Lower lobe of right lung (tissue), 2 donors: ENCODE measurements around the gene MYBPHL. TPM values are rescaled to one million over a fixed set of nuclear protein-coding genes. Genes with fewer than 3 reads are reported as not detected.

Source experiments
- ATAC-seq, 2 donors: fragments of 200-7000 bp; cut with Tn5 transposase; one replicate each; pipeline ENCODE4 v1.9.1; 2020 to 2022; ENCODE audit warnings: mild to moderate bottlenecking in 2 of 2, moderate library complexity in 2 of 2
- DNase-seq: peaks from one replicate; pipeline ENCODE4 v3.0.0-alpha.2; 2020
- H3K27ac ChIP-seq: fragments of 200-600 bp; one replicate; pipeline ENCODE4 v1.8.0; 2022
- H3K27me3 ChIP-seq: fragments of 200-600 bp; one replicate; pipeline ENCODE4 v1.8.0; 2022; ENCODE audit warnings: low read depth
- H3K36me3 ChIP-seq: fragments of 200-600 bp; one replicate; pipeline ENCODE4 v1.8.0; 2022; ENCODE audit warnings: mild to moderate bottlenecking
- H3K4me1 ChIP-seq: fragments of 200-600 bp; one replicate; pipeline ENCODE4 v1.8.0; 2022
- H3K4me3 ChIP-seq: fragments of 200-600 bp; one replicate; pipeline ENCODE4 v1.8.0; 2022; ENCODE audit warnings: mild to moderate bottlenecking
- H3K9me3 ChIP-seq: fragments of 200-600 bp; one replicate; pipeline ENCODE4 v1.8.0; 2022
- intact Hi-C: fragments of 100-400 bp; cut with DNase I; formaldehyde crosslinking; loops from one replicate; pipeline ENCODE4 v1.11.0; 2022
- total RNA-seq: library from RNA; stranded (reverse); fragmentation: NEBNext Ultra II Directional; extraction: Animal tissue kit (Norgen Biotek cat#: 25700); gene quantifications from one replicate; pipeline ENCODE4 v1.2.1, GENCODE V29; 2021
- TF ChIP-seq, protein P1 (sequence below): fragments of 200-600 bp; IDR thresholded peaks from one replicate; pipeline ENCODE4 v1.8.0; 2022; ENCODE audit warnings: antibody characterized with exemption, mild to moderate bottlenecking
- donor health status: DM: no; HTN: yes; CAD: no; lungs with severe emphysema.

Gene MYBPHL
- total RNA-seq, 1 donor from 2014 or later = 2.8 TPM

DNA sequence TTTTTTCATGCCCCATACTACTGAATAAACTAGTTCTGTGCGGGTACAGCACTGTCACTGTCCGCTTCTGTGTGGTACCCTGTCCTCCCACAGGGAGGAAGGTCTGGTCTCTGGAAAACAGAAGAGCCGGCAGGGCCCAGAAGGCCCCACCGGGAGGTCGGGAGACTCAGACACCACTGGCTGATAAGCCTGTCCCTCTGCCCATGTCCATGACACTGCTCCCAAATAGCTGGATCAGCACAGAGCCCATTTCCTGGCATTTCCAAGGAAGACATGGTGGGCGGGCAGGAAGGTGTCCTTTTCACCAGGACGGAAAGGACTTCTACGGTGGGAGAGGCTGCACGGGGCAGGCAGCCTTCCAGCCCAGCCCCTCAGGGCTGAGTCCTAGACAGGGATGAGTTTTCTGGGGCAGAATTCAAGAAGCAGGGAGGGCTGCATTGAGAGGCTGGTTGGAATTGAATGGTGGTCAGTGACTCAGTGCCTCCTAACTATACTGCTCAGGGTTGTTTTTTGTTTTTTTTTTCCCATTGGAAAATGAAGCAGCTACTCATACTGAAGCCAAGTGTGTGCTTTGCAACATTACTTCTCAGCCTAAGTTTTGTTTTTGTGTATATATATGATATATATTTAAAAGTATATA, 31.0 kb downstream of the MYBPHL start:
- Histone ChIP-seq H3K9me3 (no peaks in the 10 kb centered on the region), H3K4me1 (peaks cover 31% of the 10 kb centered on the region), H3K36me3 (no peaks in the 10 kb centered on the region), H3K27ac (peak overlapping the region; percentile 73), H3K27me3 (no peaks in the 10 kb centered on the region), H3K4me3 (peak overlapping the region; percentile 45)
- ATAC-seq (no peak), DNase-seq (peak; percentile 28)
- TF ChIP-seq, protein P1, sequence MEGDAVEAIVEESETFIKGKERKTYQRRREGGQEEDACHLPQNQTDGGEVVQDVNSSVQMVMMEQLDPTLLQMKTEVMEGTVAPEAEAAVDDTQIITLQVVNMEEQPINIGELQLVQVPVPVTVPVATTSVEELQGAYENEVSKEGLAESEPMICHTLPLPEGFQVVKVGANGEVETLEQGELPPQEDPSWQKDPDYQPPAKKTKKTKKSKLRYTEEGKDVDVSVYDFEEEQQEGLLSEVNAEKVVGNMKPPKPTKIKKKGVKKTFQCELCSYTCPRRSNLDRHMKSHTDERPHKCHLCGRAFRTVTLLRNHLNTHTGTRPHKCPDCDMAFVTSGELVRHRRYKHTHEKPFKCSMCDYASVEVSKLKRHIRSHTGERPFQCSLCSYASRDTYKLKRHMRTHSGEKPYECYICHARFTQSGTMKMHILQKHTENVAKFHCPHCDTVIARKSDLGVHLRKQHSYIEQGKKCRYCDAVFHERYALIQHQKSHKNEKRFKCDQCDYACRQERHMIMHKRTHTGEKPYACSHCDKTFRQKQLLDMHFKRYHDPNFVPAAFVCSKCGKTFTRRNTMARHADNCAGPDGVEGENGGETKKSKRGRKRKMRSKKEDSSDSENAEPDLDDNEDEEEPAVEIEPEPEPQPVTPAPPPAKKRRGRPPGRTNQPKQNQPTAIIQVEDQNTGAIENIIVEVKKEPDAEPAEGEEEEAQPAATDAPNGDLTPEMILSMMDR = no peak
- intact Hi-C loops = loop anchor here (10.0 kb wide), 1 partner anchor 129 kb away; no protein-coding TSS in a partner anchor

DNA sequence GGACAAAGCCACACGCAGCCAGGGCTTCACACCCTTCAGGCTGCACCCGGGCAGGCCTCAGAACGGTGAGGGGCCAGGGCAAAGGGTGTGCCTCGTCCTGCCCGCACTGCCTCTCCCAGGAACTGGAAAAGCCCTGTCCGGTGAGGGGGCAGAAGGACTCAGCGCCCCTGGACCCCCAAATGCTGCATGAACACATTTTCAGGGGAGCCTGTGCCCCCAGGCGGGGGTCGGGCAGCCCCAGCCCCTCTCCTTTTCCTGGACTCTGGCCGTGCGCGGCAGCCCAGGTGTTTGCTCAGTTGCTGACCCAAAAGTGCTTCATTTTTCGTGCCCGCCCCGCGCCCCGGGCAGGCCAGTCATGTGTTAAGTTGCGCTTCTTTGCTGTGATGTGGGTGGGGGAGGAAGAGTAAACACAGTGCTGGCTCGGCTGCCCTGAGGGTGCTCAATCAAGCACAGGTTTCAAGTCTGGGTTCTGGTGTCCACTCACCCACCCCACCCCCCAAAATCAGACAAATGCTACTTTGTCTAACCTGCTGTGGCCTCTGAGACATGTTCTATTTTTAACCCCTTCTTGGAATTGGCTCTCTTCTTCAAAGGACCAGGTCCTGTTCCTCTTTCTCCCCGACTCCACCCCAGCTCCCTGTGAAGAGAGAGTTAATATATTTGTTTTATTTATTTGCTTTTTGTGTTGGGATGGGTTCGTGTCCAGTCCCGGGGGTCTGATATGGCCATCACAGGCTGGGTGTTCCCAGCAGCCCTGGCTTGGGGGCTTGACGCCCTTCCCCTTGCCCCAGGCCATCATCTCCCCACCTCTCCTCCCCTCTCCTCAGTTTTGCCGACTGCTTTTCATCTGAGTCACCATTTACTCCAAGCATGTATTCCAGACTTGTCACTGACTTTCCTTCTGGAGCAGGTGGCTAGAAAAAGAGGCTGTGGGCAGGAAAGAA, 32.0 kb downstream of the MYBPHL start:
- Histone ChIP-seq H3K36me3 (no peaks in the 10 kb centered on the region), H3K27me3 (no peaks in the 10 kb centered on the region), H3K4me3 (peak overlapping the region; percentile 45), H3K27ac (peak overlapping the region; percentile 73), H3K9me3 (no peaks in the 10 kb centered on the region), H3K4me1 (peaks cover 31% of the 10 kb centered on the region)
- intact Hi-C loops = loop anchor here (10.0 kb wide), 1 partner anchor 130 kb away; no protein-coding TSS in a partner anchor
- ATAC-seq = peak; percentile 78 to 82
- TF ChIP-seq, protein P1 = no peak
- peak; percentile 84 for DNase-seq

DNA sequence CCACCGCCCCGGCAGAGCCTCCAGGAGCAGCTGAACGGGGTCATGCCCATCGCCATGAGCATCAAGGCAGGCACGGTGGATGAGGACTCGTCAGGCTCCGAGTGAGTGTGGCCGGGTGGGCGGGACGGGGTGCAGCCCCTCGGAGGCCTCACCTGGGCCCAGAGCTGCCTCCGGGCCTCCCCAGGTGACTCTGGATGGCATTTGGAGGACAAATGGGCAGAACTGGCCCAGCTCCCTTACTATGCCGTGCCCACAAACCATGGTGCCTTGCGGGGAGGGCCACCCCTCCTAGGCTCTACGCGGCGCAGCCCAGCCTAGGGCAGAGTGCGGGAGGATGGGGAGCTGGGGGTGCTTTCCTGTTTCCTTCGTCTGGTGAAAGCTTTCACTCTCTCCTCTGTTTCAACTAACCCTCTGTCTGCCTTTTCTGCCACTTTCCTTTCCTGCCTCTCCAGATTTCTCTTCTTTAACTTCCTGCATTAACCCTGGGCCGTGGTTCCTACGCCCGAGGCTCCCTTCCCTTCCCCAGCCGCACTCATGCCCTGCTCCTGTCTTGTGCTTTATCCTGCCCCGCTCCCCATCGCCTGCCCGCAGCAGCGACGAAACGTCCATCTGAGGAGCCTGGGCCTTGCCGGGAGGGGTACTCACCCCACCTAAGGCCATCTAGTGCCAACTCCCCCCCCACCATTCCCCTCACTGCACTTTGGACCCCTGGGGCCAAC, 33.1 kb downstream of the MYBPHL start:
- peak; percentile 54 to 60 for ATAC-seq
- intact Hi-C loops = loop anchor here (10.0 kb wide), 1 partner anchor 131 kb away; no protein-coding TSS in a partner anchor
- DNase-seq = peak; percentile 52
- peak overlapping the region; percentile 73 for H3K27ac ChIP-seq
- peaks cover 31% of the 10 kb centered on the region for H3K4me1 ChIP-seq
- TF ChIP-seq, protein P1 = no peak
- H3K36me3 ChIP-seq = no peaks in the 10 kb centered on the region
- H3K9me3 ChIP-seq = no peaks in the 10 kb centered on the region
- no peaks in the 10 kb centered on the region for H3K27me3 ChIP-seq
- H3K4me3 ChIP-seq = peak overlapping the region; percentile 45

DNA sequence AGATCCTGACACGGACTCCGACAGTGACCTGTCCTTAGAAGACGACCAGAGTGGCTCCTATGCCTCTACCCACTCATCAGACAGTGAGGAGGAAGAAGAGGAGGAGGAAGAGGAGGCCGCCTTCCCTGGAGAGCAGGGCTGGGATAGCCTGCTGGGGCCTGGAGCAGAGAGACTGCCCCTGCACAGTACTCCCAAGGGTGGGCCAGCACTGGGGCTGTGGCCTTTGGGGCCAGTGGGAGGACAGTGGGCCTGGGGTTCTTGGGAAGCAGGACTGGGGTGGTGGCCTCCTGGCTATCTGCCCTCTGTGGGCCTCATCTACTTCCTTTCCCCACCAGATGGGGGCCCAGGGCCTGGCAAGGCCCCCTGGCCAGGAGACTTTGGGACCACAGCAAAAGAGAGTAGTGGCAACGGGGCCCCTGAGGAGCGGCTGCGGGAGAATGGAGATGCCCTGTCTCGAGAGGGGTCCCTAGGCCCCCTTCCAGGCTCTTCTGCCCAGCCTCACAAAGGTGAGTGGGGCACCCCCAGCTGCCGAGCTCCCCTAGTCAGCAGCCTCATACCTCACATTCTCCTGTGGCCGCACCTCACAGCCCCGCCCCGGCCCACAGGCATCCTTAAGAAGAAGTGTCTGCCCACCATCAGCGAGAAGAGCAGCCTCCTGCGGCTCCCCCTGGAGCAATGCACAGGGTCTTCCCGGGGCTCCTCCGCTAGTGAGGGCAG, 33.8 kb downstream of the MYBPHL start:
- peak; percentile 31 to 38 for ATAC-seq
- intact Hi-C loops = loop anchor here (10.0 kb wide), 1 partner anchor 132 kb away; no protein-coding TSS in a partner anchor
- peak; percentile 65 for DNase-seq
- no peaks in the 10 kb centered on the region for H3K27me3 ChIP-seq
- no peaks in the 10 kb centered on the region for H3K36me3 ChIP-seq
- no peaks in the 10 kb centered on the region for H3K9me3 ChIP-seq
- peak overlapping the region; percentile 45 for H3K4me3 ChIP-seq
- peak overlapping the region; percentile 73 for H3K27ac ChIP-seq
- H3K4me1 ChIP-seq = peaks cover 31% of the 10 kb centered on the region
- TF ChIP-seq, protein P1 = no peak
